Endothelial cell (in vitro differentiated cells): ENCODE results near the gene ATP1A1. TPM values are rescaled to one million over a fixed set of nuclear protein-coding genes. Genes with fewer than 3 reads are reported as not detected.

Source experiments
- DNase-seq: peaks from one replicate; pipeline ENCODE4 v3.0.0; 2021; ENCODE audit warnings: low spot score
- H3K27ac Mint-ChIP-seq: one replicate; pipeline ENCODE4 v1.8.0; 2021; ENCODE audit warnings: mixed read lengths, inconsistent platforms; ENCODE audit not compliant: unreplicated experiment
- H3K27me3 Mint-ChIP-seq: one replicate; pipeline ENCODE4 v1.8.0; 2021; ENCODE audit warnings: mild to moderate bottlenecking, moderate library complexity, mixed read lengths, inconsistent platforms; ENCODE audit not compliant: unreplicated experiment
- H3K36me3 Mint-ChIP-seq: one replicate; pipeline ENCODE4 v1.8.0; 2021; ENCODE audit warnings: mild to moderate bottlenecking, low read depth, mixed read lengths, inconsistent platforms; ENCODE audit not compliant: unreplicated experiment
- H3K4me1 Mint-ChIP-seq: one replicate; pipeline ENCODE4 v1.8.0; 2021; ENCODE audit warnings: mild to moderate bottlenecking, mixed read lengths, inconsistent platforms; ENCODE audit not compliant: unreplicated experiment
- H3K4me3 Mint-ChIP-seq: one replicate; pipeline ENCODE4 v1.8.0; 2021; ENCODE audit warnings: mild to moderate bottlenecking, mixed read lengths, inconsistent platforms; ENCODE audit not compliant: unreplicated experiment
- H3K9me3 Mint-ChIP-seq: one replicate; pipeline ENCODE4 v1.8.0; 2021; ENCODE audit warnings: mixed read lengths, inconsistent platforms; ENCODE audit not compliant: unreplicated experiment
- total RNA-seq: library from RNA; stranded (reverse); fragmentation: NEBNext Ultra II Directional; extraction: Animal tissue kit (Norgen Biotek cat#: 25700); gene quantifications from one replicate; pipeline ENCODE4 v1.2.1, GENCODE V29; 2021; ENCODE audit not compliant: unreplicated experiment
- TF ChIP-seq, protein P1 (sequence below): fragments of 200-600 bp; sonication (generic); IDR thresholded peaks from one replicate; pipeline ENCODE4 v1.5.0; 2021; ENCODE audit warnings: antibody characterized with exemption; ENCODE audit not compliant: unreplicated experiment

The ATP1A1 gene
- total RNA-seq, 1 donor from 2014 or later: 156 TPM

DNA sequence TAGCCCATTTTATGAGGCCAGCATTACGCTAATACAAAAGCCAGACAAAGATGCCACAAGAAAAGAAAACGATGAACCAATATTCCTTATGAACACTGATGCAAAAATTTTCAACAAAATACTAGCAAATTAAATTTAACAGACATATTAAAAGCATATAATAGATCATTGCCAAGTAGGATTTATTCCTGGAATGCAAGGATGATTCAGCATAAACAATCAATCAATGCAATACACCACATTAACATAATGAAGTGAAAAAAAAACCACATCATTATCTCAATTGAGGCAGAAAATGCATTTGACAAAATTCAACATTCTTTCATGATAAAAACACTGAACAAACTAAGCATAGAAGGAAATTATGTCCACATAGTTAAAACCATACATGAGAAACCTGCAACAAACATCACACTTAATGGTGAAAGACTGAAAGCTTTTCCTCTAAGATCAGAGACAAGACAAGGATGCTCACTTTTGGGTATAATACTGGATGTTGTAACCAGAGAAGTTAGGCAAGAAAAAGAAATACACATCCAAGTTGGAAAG, 22.9 kb upstream of the ATP1A1 start:
- no peak overlapping the region for H3K27ac Mint-ChIP-seq
- H3K4me3 Mint-ChIP-seq: no peak overlapping the region
- DNase-seq: no peak
- no peaks in the 10 kb centered on the region for H3K9me3 Mint-ChIP-seq
- H3K4me1 Mint-ChIP-seq: no peaks in the 10 kb centered on the region
- TF ChIP-seq, protein P1, sequence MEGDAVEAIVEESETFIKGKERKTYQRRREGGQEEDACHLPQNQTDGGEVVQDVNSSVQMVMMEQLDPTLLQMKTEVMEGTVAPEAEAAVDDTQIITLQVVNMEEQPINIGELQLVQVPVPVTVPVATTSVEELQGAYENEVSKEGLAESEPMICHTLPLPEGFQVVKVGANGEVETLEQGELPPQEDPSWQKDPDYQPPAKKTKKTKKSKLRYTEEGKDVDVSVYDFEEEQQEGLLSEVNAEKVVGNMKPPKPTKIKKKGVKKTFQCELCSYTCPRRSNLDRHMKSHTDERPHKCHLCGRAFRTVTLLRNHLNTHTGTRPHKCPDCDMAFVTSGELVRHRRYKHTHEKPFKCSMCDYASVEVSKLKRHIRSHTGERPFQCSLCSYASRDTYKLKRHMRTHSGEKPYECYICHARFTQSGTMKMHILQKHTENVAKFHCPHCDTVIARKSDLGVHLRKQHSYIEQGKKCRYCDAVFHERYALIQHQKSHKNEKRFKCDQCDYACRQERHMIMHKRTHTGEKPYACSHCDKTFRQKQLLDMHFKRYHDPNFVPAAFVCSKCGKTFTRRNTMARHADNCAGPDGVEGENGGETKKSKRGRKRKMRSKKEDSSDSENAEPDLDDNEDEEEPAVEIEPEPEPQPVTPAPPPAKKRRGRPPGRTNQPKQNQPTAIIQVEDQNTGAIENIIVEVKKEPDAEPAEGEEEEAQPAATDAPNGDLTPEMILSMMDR: no peak
- no peaks in the 10 kb centered on the region for H3K27me3 Mint-ChIP-seq
- no peaks in the 10 kb centered on the region for H3K36me3 Mint-ChIP-seq

GRCh38 chr1:116351914-116352313, 21.1 kb upstream of the ATP1A1 start:
- Mint-ChIP-seq H3K27me3 (peaks cover 1% of the 10 kb centered on the region), H3K27ac (no peak overlapping the region), H3K4me3 (no peak overlapping the region)

DNA sequence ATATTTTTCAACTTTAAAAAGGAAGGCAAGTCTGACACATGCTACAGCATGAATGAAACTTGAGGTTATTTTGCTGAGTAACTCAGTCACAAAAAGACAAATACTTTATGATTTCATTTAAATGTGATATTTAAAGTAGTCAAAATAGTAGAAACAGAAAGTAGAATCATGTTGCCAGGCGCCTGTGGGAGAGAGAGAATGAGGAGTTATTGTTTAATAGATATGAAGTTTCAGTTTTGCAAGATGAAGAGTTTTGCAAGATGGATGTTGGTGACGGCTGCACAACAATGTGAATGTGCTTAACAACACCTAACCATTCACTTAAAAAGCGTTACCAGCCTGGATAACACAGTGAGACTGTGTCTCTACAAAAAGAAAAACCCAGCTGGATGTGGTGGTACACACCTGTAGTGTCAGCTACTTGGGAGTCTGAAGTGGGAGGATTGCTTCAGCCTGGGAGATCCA, 20.7 kb upstream of the ATP1A1 start:
- Mint-ChIP-seq H3K27me3 (peaks cover 1% of the 10 kb centered on the region), H3K9me3 (no peaks in the 10 kb centered on the region), H3K4me1 (peaks cover 4% of the 10 kb centered on the region), H3K4me3 (no peak overlapping the region), H3K36me3 (no peaks in the 10 kb centered on the region), H3K27ac (no peak overlapping the region)
- TF ChIP-seq, protein P1: no peak
- no peak for DNase-seq

More at GRCh38 chr1:116351914-116352313, 21.1 kb upstream of the ATP1A1 start:
- Mint-ChIP-seq H3K36me3 (no peaks in the 10 kb centered on the region), H3K4me1 (peaks cover 4% of the 10 kb centered on the region), H3K9me3 (no peaks in the 10 kb centered on the region)
- DNase-seq: no peak
- TF ChIP-seq, protein P1: no peak

- Mint-ChIP-seq H3K27me3 (peaks cover 1% of the 10 kb centered on the region), H3K9me3 (no peaks in the 10 kb centered on the region), H3K4me3 (no peak overlapping the region), H3K27ac (no peak overlapping the region), H3K36me3 (no peaks in the 10 kb centered on the region), H3K4me1 (peaks cover 4% of the 10 kb centered on the region)
- no peak for DNase-seq
- TF ChIP-seq, protein P1: no peak
These were observed 19.9 kb upstream of the ATP1A1 start for GRCh38 chr1:116353155-116353554.

- Mint-ChIP-seq H3K27ac (no peak overlapping the region), H3K4me3 (no peak overlapping the region), H3K9me3 (no peaks in the 10 kb centered on the region), H3K4me1 (peaks cover 4% of the 10 kb centered on the region), H3K36me3 (no peaks in the 10 kb centered on the region), H3K27me3 (peaks cover 1% of the 10 kb centered on the region)
- DNase-seq: no peak
- TF ChIP-seq, protein P1: no peak
These were observed 17.0 kb upstream of the ATP1A1 start for GRCh38 chr1:116356067-116356466.
